HCT116 (cell line): Measurements from ENCODE around the gene PRKCZ. TPM values are rescaled to one million over a fixed set of nuclear protein-coding genes. Genes with fewer than 3 reads are reported as not detected.

Experiments used
- ATAC-seq: fragments of 200-7000 bp; cut with Tn5 transposase; 2 replicates; pipeline ENCODE4 v1.9.1; 2020; ENCODE audit warnings: mild to moderate bottlenecking, moderate library complexity
- BruUV-seq: library from RNA; stranded (reverse); fragments of 400-500 nt; replicated peaks from 2 replicates; lab custom pipeline; 2021; lab: Mats Ljungman, UMichigan
- CTCF ChIA-PET: fragments of 300-600 bp; sonication (Branson Sonifier 250); formaldehyde crosslinking; loops from one replicate; lab custom pipeline; 2021; ENCODE audit warnings: antibody characterized with exemption; lab: Charles Lee
- POLR2A ChIA-PET: fragments of 300-600, 350-600 bp; sonication (Branson Sonifier 250); formaldehyde crosslinking; loops from one replicate; lab custom pipeline; 2021; ENCODE audit warnings: antibody characterized with exemption; lab: Charles Lee
- RAD21 ChIA-PET, 2 experiments: fragments of 300-600 bp; sonication (Branson Sonifier 250); formaldehyde crosslinking; loops; one replicate each; lab custom pipeline; 2023; ENCODE audit warnings: low total read pairs in 2 of 2; ENCODE audit not compliant: uncharacterized antibody in 2 of 2, unreplicated experiment in 2 of 2, low non-redundant PET in 1 of 2; lab: Charles Lee
- DNase-seq: peaks from one replicate; pipeline ENCODE4 v3.0.0-alpha.2; 2010; ENCODE audit warnings: low read depth, low spot score
- H2AFZ ChIP-seq: fragments of 200-600 bp; shearing (Covaris generic), sonication (generic); 2 replicates; pipeline ENCODE4 v1.6.1; 2017; ENCODE audit warnings: low read depth, mixed run types, mixed read lengths, antibody characterized with exemption, low read length; ENCODE audit not compliant: poor library complexity, severe bottlenecking
- H3K27ac ChIP-seq: 2 replicates; pipeline ENCODE4 v1.5.1; 2012; ENCODE audit warnings: low read depth, low read length
- H3K27me3 ChIP-seq: fragments of 200-600 bp; sonication (generic); 2 replicates; pipeline ENCODE4 v1.6.1; 2016; ENCODE audit warnings: mixed run types, low read length, mixed read lengths; ENCODE audit not compliant: insufficient read depth
- H3K36me3 ChIP-seq, 2 experiments: fragments of 200-500 bp in 1 of 2; fragments of 200-600 bp in 1 of 2; sonication (Bioruptor generic) in 1 of 2; sonication (generic) in 1 of 2; 2 replicates each; pipeline versions ENCODE4 v1.5.1 to v1.6.1; 2014 to 2016; ENCODE audit warnings: low read length in 2 of 2, inconsistent platforms in 1 of 2, mixed read lengths in 1 of 2, mixed run types in 1 of 2; ENCODE audit not compliant: insufficient read depth in 2 of 2, control insufficient read depth in 1 of 2
- H3K4me1 ChIP-seq, 2 experiments: fragments of 200-600 bp in 1 of 2; sonication (generic) in 1 of 2; 2 replicates each; pipeline versions ENCODE4 v1.5.1 to v1.6.1; 2012 to 2017; ENCODE audit warnings: low read length in 2 of 2, inconsistent platforms in 1 of 2, mild to moderate bottlenecking in 1 of 2, mixed read lengths in 1 of 2, mixed run types in 1 of 2, moderate library complexity in 1 of 2; ENCODE audit not compliant: insufficient read depth in 2 of 2, control insufficient read depth in 1 of 2
- H3K4me2 ChIP-seq: fragments of 200-600 bp; sonication (generic); 2 replicates; pipeline ENCODE4 v1.6.1; 2017; ENCODE audit warnings: mixed run types, low read length, mixed read lengths
- H3K4me3 ChIP-seq, 2 experiments: fragments of 200-600 bp in 1 of 2; sonication (generic) in 1 of 2; replicated peaks in 1 of 2; 2 replicates each; pipeline ENCODE4 v1.5.1; 2011 to 2016; ENCODE audit warnings: low read length in 2 of 2, control low read depth in 1 of 2, low read depth in 1 of 2, mild to moderate bottlenecking in 1 of 2, mixed read lengths in 1 of 2, mixed run types in 1 of 2
- H3K79me2 ChIP-seq: fragments of 200-600 bp; sonication (generic); 2 replicates; pipeline ENCODE4 v1.6.1; 2017; ENCODE audit warnings: mild to moderate bottlenecking, mixed run types, low read length, moderate library complexity, mixed read lengths; ENCODE audit not compliant: insufficient read depth
- H3K9ac ChIP-seq: fragments of 200-600 bp; sonication (generic); 2 replicates; pipeline ENCODE4 v1.6.1; 2016; ENCODE audit warnings: low read length, mixed read lengths
- H3K9me2 ChIP-seq: fragments of 200-600 bp; sonication (generic), shearing (Covaris generic); 2 replicates; pipeline ENCODE4 v1.6.1; 2017; ENCODE audit warnings: mixed run types, mild to moderate bottlenecking, moderate library complexity; ENCODE audit not compliant: insufficient read depth
- H3K9me3 ChIP-seq, 2 experiments: fragments of 200-500 bp in 1 of 2; fragments of 200-600 bp in 1 of 2; sonication (Bioruptor generic) in 1 of 2; sonication (generic) in 1 of 2; 2 replicates each; pipeline ENCODE4 v1.6.1; 2014 to 2017; ENCODE audit warnings: low read length in 2 of 2, mixed read lengths in 2 of 2, inconsistent platforms in 1 of 2, low read depth in 1 of 2, mild to moderate bottlenecking in 1 of 2, mixed run types in 1 of 2, moderate library complexity in 1 of 2; ENCODE audit not compliant: control insufficient read depth in 1 of 2, insufficient read depth in 1 of 2
- H4K20me1 ChIP-seq: fragments of 200-600 bp; sonication (generic), shearing (Covaris generic); 2 replicates; pipeline ENCODE4 v1.6.1; 2017; ENCODE audit warnings: mixed run types, mild to moderate bottlenecking, moderate library complexity; ENCODE audit not compliant: insufficient read depth
- CBX3 ChIP-seq: IDR thresholded peaks from 2 replicates; pipeline ENCODE4 v1.6.1; 2012; ENCODE audit warnings: low read depth
- EGR1 ChIP-seq: IDR thresholded peaks from 2 replicates; pipeline ENCODE4 v1.6.1; 2012; ENCODE audit warnings: low read depth
- ELF1 ChIP-seq: IDR thresholded peaks from 2 replicates; pipeline ENCODE4 v1.6.1; 2012; ENCODE audit warnings: low read depth, borderline replicate concordance
- EZH2 ChIP-seq: fragments of 200-600 bp; sonication (generic); IDR thresholded peaks from 2 replicates; pipeline ENCODE4 v1.6.1; 2017; ENCODE audit warnings: antibody characterized with exemption, mixed run types
- EZH2phosphoT487 ChIP-seq: fragments of 200-600 bp; IDR thresholded peaks from 2 replicates; pipeline ENCODE4 v1.6.1; 2018; ENCODE audit warnings: antibody characterized with exemption, borderline replicate concordance
- POLR2A ChIP-seq: IDR thresholded peaks from 2 replicates; pipeline ENCODE4 v1.7.0; 2011; ENCODE audit warnings: borderline replicate concordance; ENCODE audit not compliant: insufficient read depth, insufficient read length; ENCODE audit errors: extremely low read depth
- RAD21 ChIP-seq: IDR thresholded peaks from 2 replicates; pipeline ENCODE4 v1.6.1; 2012; ENCODE audit warnings: low read depth, mild to moderate bottlenecking
- SIN3A ChIP-seq: IDR thresholded peaks from 2 replicates; pipeline ENCODE4 v1.6.1; 2012; ENCODE audit warnings: low read depth
- SP1 ChIP-seq: IDR thresholded peaks from 2 replicates; pipeline ENCODE4 v1.6.1; 2012; ENCODE audit warnings: low read depth
- TCF7L2 ChIP-seq: IDR thresholded peaks from 2 replicates; pipeline ENCODE4 v1.7.0; 2011; ENCODE audit warnings: borderline replicate concordance, inconsistent platforms; ENCODE audit not compliant: insufficient read depth, insufficient read length; ENCODE audit errors: extremely low read depth
- YY1 ChIP-seq: IDR thresholded peaks from 2 replicates; pipeline ENCODE4 v1.6.1; 2011; ENCODE audit warnings: low read length, low read depth, moderate library complexity, mild to moderate bottlenecking; ENCODE audit not compliant: insufficient replicate concordance; ENCODE audit errors: extremely low read depth
- intact Hi-C: fragments of 100-400 bp; cut with micrococcal nuclease; formaldehyde crosslinking; loops from 2 replicates; pipeline ENCODE4 v1.10.0; 2022
- total RNA-seq: library from RNA; stranded (reverse); gene quantifications from one replicate; pipeline ENCODE4 v1.2.1, GENCODE V29; 2021; ENCODE audit not compliant: unreplicated experiment
- TF ChIP-seq, protein P1 (sequence below): IDR thresholded peaks from 2 replicates; pipeline ENCODE4 v1.6.1; 2011; ENCODE audit warnings: mild to moderate bottlenecking, low read length, moderate library complexity; ENCODE audit not compliant: insufficient replicate concordance; ENCODE audit errors: extremely low read depth
- TF ChIP-seq, protein P2 (sequence below): IDR thresholded peaks from 2 replicates; pipeline ENCODE4 v1.6.1; 2012
- TF ChIP-seq, protein P3 (sequence below): IDR thresholded peaks from 2 replicates; pipeline ENCODE4 v1.6.1; 2012; ENCODE audit warnings: low read depth
- TF ChIP-seq, protein P4 (sequence below): IDR thresholded peaks from 2 replicates; pipeline ENCODE4 v1.6.1; 2012

Gene PRKCZ
- total RNA-seq, 1 experiment from 2014 or later: 46.8 TPM

DNA sequence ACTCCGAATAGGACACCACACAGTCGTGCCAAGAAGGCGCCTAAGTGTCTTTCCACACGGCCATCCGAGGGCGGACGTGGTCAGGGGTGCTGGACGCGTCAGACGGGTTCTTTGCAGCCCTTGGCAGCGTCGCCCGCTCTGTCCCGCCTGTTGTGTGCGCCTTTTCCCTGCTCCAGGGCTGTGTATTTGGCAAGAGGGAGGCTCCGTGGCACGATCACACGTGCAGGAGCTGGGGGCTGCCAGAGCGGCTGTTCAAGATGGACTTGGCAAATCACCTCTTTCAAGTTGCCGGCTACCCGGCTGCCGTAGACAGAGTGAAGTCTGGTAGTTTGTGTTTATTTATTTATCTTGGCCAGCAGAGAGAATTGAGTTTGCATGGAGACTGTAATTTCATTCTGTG is 31.9 kb downstream of the PRKCZ start:
- no TSS peak for BruUV-seq
- CTCF ChIA-PET: no interaction called here
- Histone ChIP-seq H3K36me3 (peaks cover 0 to 1% of the 10 kb centered on the region in 2 experiments; a peak in 1 of 4 replicates), H3K9me2 (no peaks in the 10 kb centered on the region), H3K4me3 (no peak overlapping the region), H3K4me2 (no peak overlapping the region), H2AFZ (no peak overlapping the region), H3K4me1 (no peaks in the 10 kb centered on the region)
- ATAC-seq: no peak
- TF ChIP-seq TCF7L2: no peak
- TF ChIP-seq SP1: no peak
- TF ChIP-seq RAD21: no peak
- TF ChIP-seq POLR2A: no peak
- TF ChIP-seq, all 23 proteins: peak for 0
- H3K9me3 ChIP-seq: peaks cover 16 to 18% of the 10 kb centered on the region in 2 experiments; a peak in 3 of 4 replicates
- H4K20me1 ChIP-seq: no peaks in the 10 kb centered on the region
- H3K27me3 ChIP-seq: no peaks in the 10 kb centered on the region
- peaks cover 18% of the 10 kb centered on the region; the same call in 1 of the 2 replicates for H3K79me2 ChIP-seq
- ChIA-PET POLR2A (no interaction called here), RAD21 (no interaction called here)
- H3K9ac ChIP-seq: no peak overlapping the region
- intact Hi-C loops: no loop called here
- no peak for DNase-seq
- H3K27ac ChIP-seq: no peak overlapping the region

DNA sequence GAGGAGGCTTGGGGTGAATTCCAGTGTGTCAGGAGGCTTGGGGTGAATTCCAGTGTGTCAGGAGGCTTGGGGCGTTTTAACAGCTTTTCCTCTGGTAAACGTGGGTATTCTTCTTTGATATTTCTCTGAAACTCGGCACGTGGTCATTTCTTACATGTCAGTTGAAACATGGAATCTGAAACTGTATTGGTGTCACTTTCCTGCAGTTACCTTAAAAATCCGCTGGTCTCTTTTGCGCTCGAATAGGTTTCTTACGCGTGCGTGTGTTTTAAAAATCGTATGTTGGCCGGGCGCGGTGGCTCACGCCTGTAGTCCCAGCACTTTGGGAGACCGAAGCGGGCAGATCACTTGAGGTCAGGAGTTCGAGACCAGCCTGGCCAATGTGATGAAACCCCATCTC is 33.5 kb downstream of the PRKCZ start:
- Histone ChIP-seq H3K27me3 (no peaks in the 10 kb centered on the region), H3K4me3 (no peak overlapping the region), H3K9me2 (no peaks in the 10 kb centered on the region), H3K9me3 (peaks cover 3 to 8% of the 10 kb centered on the region in 2 experiments; a peak in 1 of 4 replicates), H4K20me1 (no peaks in the 10 kb centered on the region), H3K27ac (no peak overlapping the region), H3K36me3 (no peaks in the 10 kb centered on the region), H3K79me2 (peaks cover 18% of the 10 kb centered on the region; the same call in 1 of the 2 replicates), H3K9ac (no peak overlapping the region), H2AFZ (no peak overlapping the region), H3K4me2 (no peak overlapping the region), H3K4me1 (no peaks in the 10 kb centered on the region)
- ChIA-PET POLR2A (no interaction called here), CTCF (no interaction called here), RAD21 (no interaction called here)
- DNase-seq (no peak), ATAC-seq (no peak)
- BruUV-seq: no TSS peak
- intact Hi-C loops: no loop called here
- TF ChIP-seq, protein P1, sequence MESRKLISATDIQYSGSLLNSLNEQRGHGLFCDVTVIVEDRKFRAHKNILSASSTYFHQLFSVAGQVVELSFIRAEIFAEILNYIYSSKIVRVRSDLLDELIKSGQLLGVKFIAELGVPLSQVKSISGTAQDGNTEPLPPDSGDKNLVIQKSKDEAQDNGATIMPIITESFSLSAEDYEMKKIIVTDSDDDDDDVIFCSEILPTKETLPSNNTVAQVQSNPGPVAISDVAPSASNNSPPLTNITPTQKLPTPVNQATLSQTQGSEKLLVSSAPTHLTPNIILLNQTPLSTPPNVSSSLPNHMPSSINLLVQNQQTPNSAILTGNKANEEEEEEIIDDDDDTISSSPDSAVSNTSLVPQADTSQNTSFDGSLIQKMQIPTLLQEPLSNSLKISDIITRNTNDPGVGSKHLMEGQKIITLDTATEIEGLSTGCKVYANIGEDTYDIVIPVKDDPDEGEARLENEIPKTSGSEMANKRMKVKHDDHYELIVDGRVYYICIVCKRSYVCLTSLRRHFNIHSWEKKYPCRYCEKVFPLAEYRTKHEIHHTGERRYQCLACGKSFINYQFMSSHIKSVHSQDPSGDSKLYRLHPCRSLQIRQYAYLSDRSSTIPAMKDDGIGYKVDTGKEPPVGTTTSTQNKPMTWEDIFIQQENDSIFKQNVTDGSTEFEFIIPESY: no peak
- TF ChIP-seq EZH2phosphoT487 (no peak), CBX3 (no peak), SIN3A (no peak), EZH2 (no peak), SP1 (no peak), RAD21 (no peak), TCF7L2 (no peak), YY1 (no peak), EGR1 (no peak), ELF1 (no peak)
- TF ChIP-seq, protein P2, sequence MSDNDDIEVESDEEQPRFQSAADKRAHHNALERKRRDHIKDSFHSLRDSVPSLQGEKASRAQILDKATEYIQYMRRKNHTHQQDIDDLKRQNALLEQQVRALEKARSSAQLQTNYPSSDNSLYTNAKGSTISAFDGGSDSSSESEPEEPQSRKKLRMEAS: no peak
- TF ChIP-seq, protein P3, sequence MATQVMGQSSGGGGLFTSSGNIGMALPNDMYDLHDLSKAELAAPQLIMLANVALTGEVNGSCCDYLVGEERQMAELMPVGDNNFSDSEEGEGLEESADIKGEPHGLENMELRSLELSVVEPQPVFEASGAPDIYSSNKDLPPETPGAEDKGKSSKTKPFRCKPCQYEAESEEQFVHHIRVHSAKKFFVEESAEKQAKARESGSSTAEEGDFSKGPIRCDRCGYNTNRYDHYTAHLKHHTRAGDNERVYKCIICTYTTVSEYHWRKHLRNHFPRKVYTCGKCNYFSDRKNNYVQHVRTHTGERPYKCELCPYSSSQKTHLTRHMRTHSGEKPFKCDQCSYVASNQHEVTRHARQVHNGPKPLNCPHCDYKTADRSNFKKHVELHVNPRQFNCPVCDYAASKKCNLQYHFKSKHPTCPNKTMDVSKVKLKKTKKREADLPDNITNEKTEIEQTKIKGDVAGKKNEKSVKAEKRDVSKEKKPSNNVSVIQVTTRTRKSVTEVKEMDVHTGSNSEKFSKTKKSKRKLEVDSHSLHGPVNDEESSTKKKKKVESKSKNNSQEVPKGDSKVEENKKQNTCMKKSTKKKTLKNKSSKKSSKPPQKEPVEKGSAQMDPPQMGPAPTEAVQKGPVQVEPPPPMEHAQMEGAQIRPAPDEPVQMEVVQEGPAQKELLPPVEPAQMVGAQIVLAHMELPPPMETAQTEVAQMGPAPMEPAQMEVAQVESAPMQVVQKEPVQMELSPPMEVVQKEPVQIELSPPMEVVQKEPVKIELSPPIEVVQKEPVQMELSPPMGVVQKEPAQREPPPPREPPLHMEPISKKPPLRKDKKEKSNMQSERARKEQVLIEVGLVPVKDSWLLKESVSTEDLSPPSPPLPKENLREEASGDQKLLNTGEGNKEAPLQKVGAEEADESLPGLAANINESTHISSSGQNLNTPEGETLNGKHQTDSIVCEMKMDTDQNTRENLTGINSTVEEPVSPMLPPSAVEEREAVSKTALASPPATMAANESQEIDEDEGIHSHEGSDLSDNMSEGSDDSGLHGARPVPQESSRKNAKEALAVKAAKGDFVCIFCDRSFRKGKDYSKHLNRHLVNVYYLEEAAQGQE: no peak
- TF ChIP-seq, protein P4, sequence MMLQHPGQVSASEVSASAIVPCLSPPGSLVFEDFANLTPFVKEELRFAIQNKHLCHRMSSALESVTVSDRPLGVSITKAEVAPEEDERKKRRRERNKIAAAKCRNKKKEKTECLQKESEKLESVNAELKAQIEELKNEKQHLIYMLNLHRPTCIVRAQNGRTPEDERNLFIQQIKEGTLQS: no peak
